ENCODE measurements around the gene ZMYND15. TPM values are rescaled to one million over a fixed set of nuclear protein-coding genes. Genes with fewer than 3 reads are reported as not detected.

Gene ZMYND15
- total and polyA plus RNA-seq, 2 of the 13 experiments (the other 11 are each of a cell fraction or from before 2014, with no cell fraction given) = 0.24 to 2.7 TPM

DNA sequence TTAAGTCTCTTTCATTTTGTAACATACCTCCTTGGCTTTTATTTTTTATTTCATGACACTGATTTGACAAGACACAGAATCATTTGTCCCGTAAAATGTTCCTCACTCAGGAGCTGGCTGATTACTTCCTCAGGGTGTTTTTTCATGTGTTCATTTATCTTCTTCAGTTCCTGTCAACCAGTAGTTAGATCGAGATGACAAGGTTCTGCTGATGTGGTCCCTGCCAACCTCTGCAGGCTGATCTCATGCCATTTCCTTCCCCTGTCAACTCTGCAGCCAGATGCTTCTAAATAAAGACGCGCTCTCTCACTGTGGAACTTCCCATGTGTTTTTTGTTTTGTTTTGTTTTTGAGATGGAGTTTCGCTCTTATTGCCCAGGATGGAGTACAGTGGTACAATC, 8.2 kb downstream of the ZMYND15 start:
- 75% methylated on average over 5 of the region's 5 CpGs for WGBS (ENCODE audit: low lambda C conversion rate)
- Histone ChIP-seq H3K4me1 (ENCODE audit: insufficient read depth, low read length) (peaks cover 72% of the 10 kb centered on the region), H3K27me3 (ENCODE audit: control insufficient read depth in 1 of 2, insufficient read depth in 2 of 2, low read length in 2 of 2) (no peaks in the 10 kb centered on the region), H3K4me3 (replicated peaks in 1 of 3; ENCODE audit: insufficient read depth in 1 of 3, low read depth in 2 of 3, low read length in 3 of 3) (no peak overlapping the region), H3K4me2 (ENCODE audit: low read depth, low read length) (no peak overlapping the region), H3K79me2 (ENCODE audit: insufficient read depth, low read length) (no peaks in the 10 kb centered on the region), H3K27ac (ENCODE audit: extremely low read length, insufficient read depth, low read length) (no peak overlapping the region), H3K36me3 (replicated peaks in 1 of 2; ENCODE audit: control insufficient read depth in 1 of 2, insufficient read depth in 2 of 2, low read length in 2 of 2) (no peaks in the 10 kb centered on the region), H4K20me1 (ENCODE audit: insufficient read depth, low read length) (no peaks in the 10 kb centered on the region), H3K9ac (ENCODE audit: insufficient read depth, low read depth, low read length) (no peak overlapping the region), H3K9me3 (ENCODE audit: low read length) (no peaks in the 10 kb centered on the region), H2AFZ (ENCODE audit: low read length) (no peak overlapping the region)
- in situ Hi-C loops (cut with HindIII; ENCODE audit: extremely low pct_ligation_motif_present, low pct_unique_long_range_greater_than_20kb) (no loop called here), intact Hi-C loops (cut with micrococcal nuclease; ENCODE audit: unreplicated experiment) (no loop called here)
- BruUV-seq (replicated peaks) = no TSS peak
- CTCF ChIA-PET (ENCODE audit: low intra/inter-chr PET ratio, low total read pairs) = no interaction called here
- DNase-seq (ENCODE audit: low spot score) (no peak), FAIRE-seq (no peak), ATAC-seq (no peak)
- TF ChIP-seq HOXA7 (CRISPR knock-in tag; IDR thresholded peaks at IDR 0.05) (no peak), HMGA1 (CRISPR knock-in tag; conservative IDR thresholded peaks at IDR 0.05) (no peak), ZNF12 (CRISPR knock-in tag; IDR thresholded peaks at IDR 0.05) (no peak), GABPB1 (CRISPR knock-in tag; IDR thresholded peaks at IDR 0.05) (no peak)
- TF ChIP-seq, protein P1, sequence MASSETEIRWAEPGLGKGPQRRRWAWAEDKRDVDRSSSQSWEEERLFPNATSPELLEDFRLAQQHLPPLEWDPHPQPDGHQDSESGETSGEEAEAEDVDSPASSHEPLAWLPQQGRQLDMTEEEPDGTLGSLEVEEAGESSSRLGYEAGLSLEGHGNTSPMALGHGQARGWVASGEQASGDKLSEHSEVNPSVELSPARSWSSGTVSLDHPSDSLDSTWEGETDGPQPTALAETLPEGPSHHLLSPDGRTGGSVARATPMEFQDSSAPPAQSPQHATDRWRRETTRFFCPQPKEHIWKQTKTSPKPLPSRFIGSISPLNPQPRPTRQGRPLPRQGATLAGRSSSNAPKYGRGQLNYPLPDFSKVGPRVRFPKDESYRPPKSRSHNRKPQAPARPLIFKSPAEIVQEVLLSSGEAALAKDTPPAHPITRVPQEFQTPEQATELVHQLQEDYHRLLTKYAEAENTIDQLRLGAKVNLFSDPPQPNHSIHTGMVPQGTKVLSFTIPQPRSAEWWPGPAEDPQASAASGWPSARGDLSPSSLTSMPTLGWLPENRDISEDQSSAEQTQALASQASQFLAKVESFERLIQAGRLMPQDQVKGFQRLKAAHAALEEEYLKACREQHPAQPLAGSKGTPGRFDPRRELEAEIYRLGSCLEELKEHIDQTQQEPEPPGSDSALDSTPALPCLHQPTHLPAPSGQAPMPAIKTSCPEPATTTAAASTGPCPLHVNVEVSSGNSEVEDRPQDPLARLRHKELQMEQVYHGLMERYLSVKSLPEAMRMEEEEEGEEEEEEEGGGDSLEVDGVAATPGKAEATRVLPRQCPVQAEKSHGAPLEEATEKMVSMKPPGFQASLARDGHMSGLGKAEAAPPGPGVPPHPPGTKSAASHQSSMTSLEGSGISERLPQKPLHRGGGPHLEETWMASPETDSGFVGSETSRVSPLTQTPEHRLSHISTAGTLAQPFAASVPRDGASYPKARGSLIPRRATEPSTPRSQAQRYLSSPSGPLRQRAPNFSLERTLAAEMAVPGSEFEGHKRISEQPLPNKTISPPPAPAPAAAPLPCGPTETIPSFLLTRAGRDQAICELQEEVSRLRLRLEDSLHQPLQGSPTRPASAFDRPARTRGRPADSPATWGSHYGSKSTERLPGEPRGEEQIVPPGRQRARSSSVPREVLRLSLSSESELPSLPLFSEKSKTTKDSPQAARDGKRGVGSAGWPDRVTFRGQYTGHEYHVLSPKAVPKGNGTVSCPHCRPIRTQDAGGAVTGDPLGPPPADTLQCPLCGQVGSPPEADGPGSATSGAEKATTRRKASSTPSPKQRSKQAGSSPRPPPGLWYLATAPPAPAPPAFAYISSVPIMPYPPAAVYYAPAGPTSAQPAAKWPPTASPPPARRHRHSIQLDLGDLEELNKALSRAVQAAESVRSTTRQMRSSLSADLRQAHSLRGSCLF (CRISPR knock-in tag; IDR thresholded peaks at IDR 0.05; ENCODE audit: borderline replicate concordance) = no peak
- POLR2A ChIA-PET = interaction anchor here (1.1 to 2.3 kb wide), 2 partner anchors 24 to 43 kb away, joined by 4 to 9 read pairs; partner anchors contain the start of gene TM4SF5
